Ovary (tissue), 9 donors: ENCODE data around the gene PNRC1. TPM values are rescaled to one million over a fixed set of nuclear protein-coding genes. Genes with fewer than 3 reads are reported as not detected.

ENCODE experiments used
- DNase-seq, 5 donors: peaks; one replicate each; pipeline ENCODE4 v3.0.0-alpha.2; 2019 to 2020
- H3K27ac ChIP-seq, 2 donors: fragments of 200-600 bp; one replicate each; pipeline versions ENCODE4 v1.5.1 to v1.8.0; 2019 to 2022
- H3K27me3 ChIP-seq: fragments of 200-600 bp; one replicate; pipeline ENCODE4 v1.8.0; 2022
- H3K36me3 ChIP-seq: fragments of 200-600 bp; sonication (generic); one replicate; pipeline ENCODE4 v1.5.1; 2019
- H3K4me1 ChIP-seq: one replicate; pipeline ENCODE4 v1.8.1; 2013; ENCODE audit warnings: mild to moderate bottlenecking, moderate library complexity; ENCODE audit not compliant: insufficient read depth
- H3K4me3 ChIP-seq: fragments of 200-600 bp; sonication (generic); one replicate; pipeline ENCODE4 v1.5.1; 2017
- H3K9me3 ChIP-seq, 2 donors: fragments of 200-600 bp in 1 of 2; sonication (generic) in 1 of 2; one replicate each; pipeline versions ENCODE4 v1.5.1 to v1.8.1; 2013 to 2019; ENCODE audit warnings: mild to moderate bottlenecking in 1 of 2, moderate library complexity in 1 of 2
- CTCF ChIP-seq, 3 donors: fragments of 450-650 bp in 2 of 3; fragments of 200-600 bp in 1 of 3; IDR thresholded peaks; one replicate each; pipeline versions ENCODE4 v1.5.1 to v1.8.0; 2016 to 2022; ENCODE audit warnings: antibody characterized with exemption in 3 of 3, mild to moderate bottlenecking in 1 of 3
- EP300 ChIP-seq: sonication (generic); formaldehyde crosslinking; IDR thresholded peaks from one replicate; pipeline ENCODE4 v1.6.1; 2017; ENCODE audit warnings: antibody characterized with exemption
- POLR2A ChIP-seq: fragments of 450-650 bp; IDR thresholded peaks from one replicate; pipeline ENCODE4 v1.6.1; 2017; ENCODE audit warnings: antibody characterized with exemption, mild to moderate bottlenecking, moderate library complexity
- WGBS, 3 donors: extraction: QIAGEN DNeasy Blood & Tissue Kit in 1 of 3; methylation state at CpG; one replicate each; pipeline versions ENCODE4 v1.1.5 to v1.1.7; 2013 to 2017; 5-methylcytosine and 5-hydroxymethylcytosine counted together
- intact Hi-C, 4 donors: fragments of 100-400 bp; cut with DNase I; formaldehyde crosslinking; loops; one replicate each; pipeline versions ENCODE4 v1.11.0 to v1.15.1; 2022 to 2023
- polyA plus RNA-seq, 2 donors: library from polyadenylated mRNA; stranded (reverse); fragments of 200-250 nt in 1 of 2; fragments of 350-450 nt in 1 of 2; fragmentation: Illumina TruSeq in 1 of 2; extraction: RNeasy Lipid Tissue Mini Kit (QIAGEN cat#74804) in 1 of 2; gene quantifications; one replicate each; pipeline ENCODE4 v1.2.3, GENCODE V29; 2013 to 2014
- total RNA-seq, 7 donors: library from RNA; depleted of rRNA in 2 of 7; stranded (reverse); fragments of >200 nt in 2 of 7; fragmentation: NEBNext Ultra II Directional in 3 of 7; extraction: Animal tissue kit (Norgen Biotek cat#: 25700) in 3 of 7; gene quantifications; one replicate each; pipeline versions ENCODE4 v1.1.0 to v1.2.4, GENCODE V29; 2016 to 2023
- donor health status: DM: no; HTN: no; CAD: no; lungs with moderate emphysema.
- donor health status: DM: no; HTN: no; CAD: no.
- donor health status: Bipolar disorder and iron deficiency.
- donor health status: DM: yes; HTN: yes; CAD: no.
- donor health status: DM: no; HTN: no; CAD: no.
- donor health status: DM: yes; HTN: yes; CAD: no.

Gene PNRC1
- total and polyA plus RNA-seq, 9 donors, result 152 to 507 (median 415) TPM

GRCh38 chr6:89047473-89047872 is 33.1 kb upstream of the PNRC1 start:
- Histone ChIP-seq H3K9me3 (no peaks in the 10 kb centered on the region), H3K27ac (no peak overlapping the region), H3K4me1 (peaks cover 5% of the 10 kb centered on the region), H3K36me3 (no peaks in the 10 kb centered on the region), H3K27me3 (no peaks in the 10 kb centered on the region), H3K4me3 (no peak overlapping the region)
- intact Hi-C loops, result no loop called here
- no peak for DNase-seq
- TF ChIP-seq POLR2A (no peak), EP300 (no peak), CTCF (IDR thresholded peaks at IDR 0.05) (no peak)
- WGBS, 3 donors, result 70 to 77% (median 76%) methylated on average over 4 of the region's 4 CpGs

DNA sequence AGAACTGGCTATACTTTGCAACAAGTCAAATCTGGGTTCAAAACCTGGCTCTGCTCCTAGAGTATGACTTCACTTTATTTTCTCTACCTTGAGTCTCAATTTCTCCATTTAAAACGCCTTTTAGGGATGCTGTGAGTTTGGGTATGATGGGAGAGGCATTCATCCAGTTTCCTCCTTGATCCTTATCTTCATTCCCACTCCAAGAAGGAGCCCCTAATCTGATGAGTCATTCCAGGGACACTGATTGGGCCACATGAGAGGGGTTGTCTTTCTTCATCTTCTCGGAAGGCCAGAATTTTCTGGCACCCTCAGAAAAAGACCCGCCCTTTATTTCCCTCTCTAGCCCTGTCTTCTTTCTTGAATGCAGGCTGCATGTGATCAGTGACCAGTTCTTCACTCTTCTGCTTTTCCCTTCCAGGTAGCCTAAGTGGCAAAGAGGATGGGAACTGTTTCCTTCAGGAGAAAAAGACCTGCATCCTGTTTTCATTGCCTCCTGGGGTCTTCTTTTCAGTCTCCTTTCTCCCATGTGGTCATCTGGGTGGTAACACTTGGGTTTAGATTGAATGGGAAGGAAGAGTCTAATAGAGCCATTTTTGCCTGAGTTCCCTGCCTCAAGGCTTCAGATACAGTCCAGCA is 32.1 kb upstream of the PNRC1 start:
- H3K36me3 ChIP-seq, result no peaks in the 10 kb centered on the region

GRCh38 chr6:89048985-89049384 is 31.6 kb upstream of the PNRC1 start:
- Histone ChIP-seq H3K4me3 (no peak overlapping the region), H3K9me3 (no peaks in the 10 kb centered on the region), H3K27ac (no peak overlapping the region), H3K27me3 (no peaks in the 10 kb centered on the region), H3K4me1 (peaks cover 5% of the 10 kb centered on the region), H3K36me3 (no peaks in the 10 kb centered on the region)
- 69 to 92% (median 88%) methylated on average over 1 of the region's 1 CpG for WGBS, 3 donors
- TF ChIP-seq POLR2A (no peak), EP300 (no peak), CTCF (IDR thresholded peaks at IDR 0.05) (no peak)
- DNase-seq, result peak in 1 of 5 donors; percentile 39
- intact Hi-C loops, result no loop called here

More for the DNA sequence above, 32.1 kb upstream of the PNRC1 start:
- WGBS, 3 donors, result 91 to 94% (median 91%) methylated on average over 3 of the region's 3 CpGs
- Histone ChIP-seq H3K27ac (no peak overlapping the region), H3K4me1 (peaks cover 5% of the 10 kb centered on the region), H3K4me3 (no peak overlapping the region), H3K9me3 (no peaks in the 10 kb centered on the region), H3K27me3 (no peaks in the 10 kb centered on the region)
- intact Hi-C loops, result no loop called here
- TF ChIP-seq EP300, result no peak
- TF ChIP-seq CTCF (IDR thresholded peaks at IDR 0.05), result no peak
- TF ChIP-seq POLR2A, result no peak
- DNase-seq, result no peak

- Histone ChIP-seq H3K4me3 (no peak overlapping the region), H3K27ac (no peak overlapping the region), H3K4me1 (peaks cover 5% of the 10 kb centered on the region), H3K27me3 (no peaks in the 10 kb centered on the region), H3K36me3 (no peaks in the 10 kb centered on the region), H3K9me3 (no peaks in the 10 kb centered on the region)
- peak; percentile 39 to 86 (median 64) for DNase-seq
- intact Hi-C loops, result no loop called here
- TF ChIP-seq CTCF (IDR thresholded peaks at IDR 0.05) (no peak), POLR2A (peak; percentile 15), EP300 (peak; percentile 96)
- WGBS, 3 donors, result 8 to 14% (median 9%) methylated on average over 3 of the region's 3 CpGs
Observed at GRCh38 chr6:89050155-89050554, 30.4 kb upstream of the PNRC1 start.
